GM12874 (cell line): ENCODE data around the gene SCAMP1.

ENCODE experiments used
- TF ChIP-seq, protein P1 (sequence below): IDR thresholded peaks from 2 replicates; pipeline ENCODE4 v1.5.1; 2011; ENCODE audit warnings: low read depth, mild to moderate bottlenecking, control low read depth, low read length, moderate library complexity; ENCODE audit not compliant: insufficient read depth

SCAMP1 gene

DNA sequence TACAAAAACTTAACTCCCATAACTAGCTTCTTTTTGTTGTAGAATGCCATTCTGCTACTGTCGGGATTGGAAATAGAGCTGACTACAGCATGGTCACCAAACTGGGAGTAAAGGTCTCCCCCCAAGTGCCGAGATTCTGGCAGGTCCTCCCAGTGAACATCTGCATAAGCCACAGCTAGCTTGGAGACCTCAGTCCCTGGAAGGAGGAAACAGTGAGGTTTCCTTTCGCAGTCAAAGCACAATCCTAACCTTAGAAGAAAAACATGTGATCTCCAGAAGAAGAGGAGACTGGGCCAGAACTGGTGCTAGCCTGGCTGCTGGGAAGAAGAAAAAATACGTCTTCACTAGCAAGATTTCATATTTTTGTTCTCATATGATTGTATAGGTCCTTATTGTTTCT, 127.4 kb downstream of the SCAMP1 start:
- TF ChIP-seq, protein P1, sequence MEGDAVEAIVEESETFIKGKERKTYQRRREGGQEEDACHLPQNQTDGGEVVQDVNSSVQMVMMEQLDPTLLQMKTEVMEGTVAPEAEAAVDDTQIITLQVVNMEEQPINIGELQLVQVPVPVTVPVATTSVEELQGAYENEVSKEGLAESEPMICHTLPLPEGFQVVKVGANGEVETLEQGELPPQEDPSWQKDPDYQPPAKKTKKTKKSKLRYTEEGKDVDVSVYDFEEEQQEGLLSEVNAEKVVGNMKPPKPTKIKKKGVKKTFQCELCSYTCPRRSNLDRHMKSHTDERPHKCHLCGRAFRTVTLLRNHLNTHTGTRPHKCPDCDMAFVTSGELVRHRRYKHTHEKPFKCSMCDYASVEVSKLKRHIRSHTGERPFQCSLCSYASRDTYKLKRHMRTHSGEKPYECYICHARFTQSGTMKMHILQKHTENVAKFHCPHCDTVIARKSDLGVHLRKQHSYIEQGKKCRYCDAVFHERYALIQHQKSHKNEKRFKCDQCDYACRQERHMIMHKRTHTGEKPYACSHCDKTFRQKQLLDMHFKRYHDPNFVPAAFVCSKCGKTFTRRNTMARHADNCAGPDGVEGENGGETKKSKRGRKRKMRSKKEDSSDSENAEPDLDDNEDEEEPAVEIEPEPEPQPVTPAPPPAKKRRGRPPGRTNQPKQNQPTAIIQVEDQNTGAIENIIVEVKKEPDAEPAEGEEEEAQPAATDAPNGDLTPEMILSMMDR = no peak

DNA sequence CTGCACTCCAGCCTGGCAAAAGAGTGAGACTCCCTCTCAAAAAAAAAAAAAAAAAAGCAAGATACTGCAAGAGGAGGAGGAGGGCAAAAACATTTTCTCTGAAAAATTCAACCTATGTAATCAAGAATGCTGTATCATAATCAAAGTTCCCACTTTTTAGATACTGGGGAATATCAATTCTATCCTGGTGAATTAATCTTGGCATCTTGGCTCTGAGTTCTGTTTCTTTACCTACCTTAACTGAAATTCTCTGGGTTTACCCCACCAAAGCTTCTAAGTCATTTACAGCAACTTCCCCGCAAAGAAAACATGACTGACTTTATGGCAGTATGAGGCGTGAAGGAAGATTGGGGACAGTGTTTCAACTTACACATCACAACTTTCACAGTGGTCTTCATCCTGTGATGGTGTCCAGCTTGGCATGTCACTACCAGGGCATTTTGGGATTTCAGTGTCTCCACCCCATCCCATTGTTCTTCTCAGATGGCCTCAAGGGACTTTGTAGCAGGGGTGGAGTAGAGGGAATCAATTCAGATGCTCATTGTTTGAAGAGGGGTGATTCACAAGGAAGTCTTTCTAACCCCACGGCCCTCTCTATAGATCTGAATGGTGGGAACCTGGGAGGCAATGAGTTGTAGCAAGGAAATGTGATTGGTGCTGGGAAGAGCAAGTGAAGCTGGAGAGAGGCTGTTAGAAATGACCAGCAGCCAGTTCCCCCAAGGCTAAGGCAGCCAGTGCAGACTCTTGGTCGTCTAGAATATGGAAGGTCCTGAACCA, 130.5 kb downstream of the SCAMP1 start:
- TF ChIP-seq, protein P1 = no peak

DNA sequence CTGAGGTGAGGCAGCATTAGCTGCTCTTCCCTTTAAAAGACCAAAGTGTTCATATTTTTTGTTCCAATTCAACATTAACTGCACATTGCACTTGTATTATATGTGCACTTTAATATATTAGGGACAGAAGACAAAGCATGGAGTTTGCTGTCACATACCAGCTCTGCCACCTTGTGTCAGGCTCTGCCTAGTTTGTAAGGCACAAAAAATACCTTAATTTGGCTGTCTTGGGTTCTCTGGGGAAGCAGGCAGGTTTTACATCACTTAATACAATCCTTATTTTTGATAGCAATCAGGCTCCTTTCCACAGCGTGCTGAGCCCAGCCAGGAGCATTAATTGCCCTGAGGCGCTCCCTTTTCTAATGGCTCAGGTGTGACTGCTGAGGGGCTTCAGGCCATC, 131.8 kb downstream of the SCAMP1 start:
- TF ChIP-seq, protein P1 = no peak

DNA sequence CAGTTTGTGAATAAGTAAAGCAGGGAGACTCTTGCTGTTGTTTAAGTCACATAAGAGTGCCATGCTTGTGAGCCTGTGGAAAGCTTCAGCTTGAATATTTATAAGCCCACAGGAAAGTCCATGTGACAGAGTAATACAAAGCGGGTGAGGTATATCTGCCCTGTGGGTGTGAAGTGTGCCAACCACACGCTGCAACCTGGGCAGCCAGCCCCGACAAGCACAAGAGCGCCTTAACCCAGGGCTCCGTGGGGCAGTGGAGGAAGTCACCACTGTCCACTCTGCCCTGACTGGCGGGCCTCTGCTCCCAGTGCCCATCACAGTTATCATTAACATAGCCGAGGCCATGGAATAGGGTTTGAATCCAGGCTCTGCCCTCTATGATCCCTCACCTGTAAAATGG, 132.2 kb downstream of the SCAMP1 start:
- TF ChIP-seq, protein P1 = no peak

DNA sequence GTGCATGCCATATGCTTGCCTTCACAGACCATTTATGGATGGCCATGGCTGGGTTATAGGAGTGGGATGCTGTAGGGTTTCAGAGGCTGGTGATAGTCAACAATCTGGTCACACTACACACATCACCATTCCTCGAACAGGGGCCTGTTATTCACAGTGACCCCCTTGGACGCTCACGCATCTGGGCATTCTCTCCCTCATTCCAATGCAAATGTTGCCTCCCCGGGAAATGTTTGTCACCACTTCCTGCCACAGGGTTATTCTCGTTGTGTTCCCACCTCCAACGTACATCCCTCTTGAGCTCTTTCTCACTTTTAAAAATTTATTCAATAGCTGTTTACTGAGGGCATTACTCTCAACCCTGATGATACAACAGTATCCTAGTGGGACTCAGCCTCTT, 135.4 kb downstream of the SCAMP1 start:
- TF ChIP-seq, protein P1 = no peak

DNA sequence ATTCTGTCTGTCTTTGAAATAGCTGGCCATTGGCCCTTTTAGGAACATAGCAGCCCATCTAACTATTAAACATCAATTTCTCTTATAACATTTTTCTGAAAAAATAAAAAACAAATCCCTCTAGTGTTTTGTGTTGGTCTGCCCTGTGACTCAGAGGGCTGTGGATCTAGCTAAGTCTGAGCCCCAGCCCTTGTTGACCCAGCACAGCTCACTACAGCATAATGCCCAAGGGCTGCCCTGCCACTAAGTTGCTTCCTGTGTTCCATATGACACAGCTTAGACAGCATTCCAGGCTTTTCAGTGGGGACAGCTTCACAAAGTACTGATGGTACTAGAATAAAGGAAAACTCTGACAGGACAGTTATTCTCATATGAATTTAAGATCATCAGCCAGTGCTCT, 136.0 kb downstream of the SCAMP1 start:
- TF ChIP-seq, protein P1 = no peak

DNA sequence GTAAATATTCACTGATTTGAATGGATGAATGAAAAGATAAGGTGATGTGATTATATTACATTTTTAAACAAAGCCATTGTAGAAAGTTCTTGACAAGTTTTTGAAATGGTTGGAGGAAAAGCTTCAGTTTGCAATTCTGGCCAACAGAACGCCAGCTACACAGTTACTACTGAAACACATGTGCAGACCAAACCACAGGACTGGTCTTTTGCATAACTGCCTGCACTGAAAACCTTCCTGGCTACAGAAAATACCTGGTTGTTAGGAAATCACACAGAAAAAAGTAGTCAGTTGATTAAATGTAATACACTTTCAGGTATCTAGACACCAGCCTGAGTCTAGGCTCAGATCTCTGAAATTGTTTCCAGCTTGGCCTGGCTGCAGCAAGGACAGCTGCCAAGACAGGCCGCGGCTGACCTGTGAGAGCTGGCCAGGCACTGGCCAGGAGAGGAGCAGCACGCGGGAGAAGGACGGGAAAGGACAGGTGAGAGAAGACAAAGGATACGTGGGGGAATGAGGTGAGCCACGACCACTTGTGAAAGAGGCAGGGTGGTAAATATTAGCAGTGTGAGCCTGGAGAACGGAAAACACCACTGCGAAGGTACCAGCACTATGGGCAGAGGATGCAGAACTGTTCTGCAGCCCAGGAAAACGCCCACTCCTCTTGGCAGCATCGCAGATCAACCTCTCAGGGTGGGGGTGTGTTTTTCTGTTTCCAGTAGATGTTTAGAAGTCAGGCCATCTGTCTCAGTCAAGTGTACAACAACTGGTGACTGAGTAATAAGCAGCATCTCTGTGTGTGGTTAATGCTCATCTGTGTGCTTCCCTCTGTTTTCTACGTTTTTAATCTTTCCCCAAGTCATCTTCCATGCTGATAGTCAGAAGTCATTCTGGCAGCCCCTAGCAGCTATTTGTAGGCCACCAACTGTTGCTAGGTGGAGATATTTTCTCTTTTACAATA, 137.4 kb downstream of the SCAMP1 start:
- TF ChIP-seq, protein P1 = no peak
